LHCN-M2 (cell line): ENCODE measurements around the gene MCUB. TPM values are rescaled to one million over a fixed set of nuclear protein-coding genes. Genes with fewer than 3 reads are reported as not detected.
A peak's percentile ranks its signal among the peaks of the same experiment; 100 is the strongest.

Experiments used
- DNase-seq: peaks from one replicate; pipeline ENCODE4 v3.0.0-alpha.2; 2012; ENCODE audit warnings: low read depth
- total RNA-seq: library from RNA; depleted of rRNA; stranded (reverse); fragments of >200 nt; gene quantifications from 2 replicates; pipeline ENCODE4 v1.2.3, GENCODE V29; 2014

The MCUB gene
- total RNA-seq, 1 experiment from 2014 or later, result 104 TPM

DNA sequence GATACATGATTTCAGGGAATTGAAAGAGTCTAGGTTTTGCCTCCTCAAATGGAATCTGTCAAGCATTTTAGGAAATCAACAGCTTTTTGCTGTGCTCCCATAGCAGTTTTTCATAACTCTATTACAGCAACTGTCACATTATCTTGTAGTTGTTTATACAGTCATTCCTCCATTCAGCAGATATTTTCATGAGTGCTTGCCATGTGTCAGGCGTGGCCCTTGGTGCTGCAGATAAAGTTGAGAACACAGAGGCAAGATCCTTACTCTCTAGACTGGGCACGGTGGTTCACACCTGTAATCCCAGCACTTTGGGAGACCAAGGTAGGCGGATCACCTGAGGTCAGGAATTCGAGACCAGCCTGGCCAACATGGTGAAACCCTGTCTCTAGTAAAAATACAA, 67.3 kb downstream of the MCUB start:
- DNase-seq, result no peak

- no peak for DNase-seq
Measured at GRCh38 chr4:109629775-109630174, 69.7 kb downstream of the MCUB start.

DNA sequence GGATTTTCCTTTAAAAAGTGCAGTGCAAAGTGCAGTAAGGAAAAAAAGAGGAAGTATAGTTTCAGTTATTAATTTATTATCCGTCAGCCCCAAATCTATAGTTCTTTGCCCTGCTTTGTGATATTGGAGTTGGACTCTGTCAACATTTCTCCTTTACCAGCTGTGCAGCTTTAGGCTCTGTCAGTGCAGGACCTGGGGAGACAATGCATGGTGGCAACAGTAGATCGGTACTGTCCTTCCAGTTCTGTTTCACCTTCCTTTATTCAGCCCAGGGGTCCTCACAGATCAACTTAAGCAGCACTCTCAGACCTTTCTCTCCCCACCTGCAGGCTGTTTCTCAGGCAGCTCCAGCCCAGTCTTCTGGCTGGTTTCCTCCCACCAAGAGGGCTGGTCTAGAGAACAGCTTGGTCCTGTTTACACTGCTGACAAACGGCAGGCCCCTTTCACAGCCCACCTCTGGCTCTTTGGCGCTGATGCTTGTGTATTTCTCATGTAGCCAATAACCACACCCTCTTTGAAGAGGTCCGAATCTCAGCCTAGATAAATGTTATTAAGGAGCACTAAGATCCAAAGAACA, 71.6 kb downstream of the MCUB start:
- peak; percentile 2 for DNase-seq

DNA sequence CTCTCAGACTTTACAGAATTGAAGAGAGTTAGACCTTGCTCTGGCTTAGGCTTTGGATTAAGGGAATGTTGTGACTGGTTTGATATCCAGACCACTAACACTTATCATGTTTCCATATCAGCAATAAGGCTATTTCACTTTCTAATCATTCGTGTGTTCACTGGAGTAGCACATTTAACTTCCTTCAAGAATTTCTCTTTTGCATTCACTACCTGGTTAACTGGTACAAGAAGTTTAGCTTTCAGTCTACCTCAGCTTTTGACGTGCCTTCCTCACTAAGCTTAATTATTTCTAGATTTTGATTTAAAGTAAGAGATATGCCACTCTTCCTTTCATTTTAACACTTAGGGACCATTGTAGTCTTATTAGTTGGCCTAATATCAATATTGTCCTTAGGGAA, 80.6 kb downstream of the MCUB start:
- DNase-seq, result no peak

GRCh38 chr4:109645874-109646710, 86.0 kb downstream of the MCUB start:
- no peak for DNase-seq

- no peak for DNase-seq
Measured at GRCh38 chr4:109648266-109648996, 88.4 kb downstream of the MCUB start.

DNA sequence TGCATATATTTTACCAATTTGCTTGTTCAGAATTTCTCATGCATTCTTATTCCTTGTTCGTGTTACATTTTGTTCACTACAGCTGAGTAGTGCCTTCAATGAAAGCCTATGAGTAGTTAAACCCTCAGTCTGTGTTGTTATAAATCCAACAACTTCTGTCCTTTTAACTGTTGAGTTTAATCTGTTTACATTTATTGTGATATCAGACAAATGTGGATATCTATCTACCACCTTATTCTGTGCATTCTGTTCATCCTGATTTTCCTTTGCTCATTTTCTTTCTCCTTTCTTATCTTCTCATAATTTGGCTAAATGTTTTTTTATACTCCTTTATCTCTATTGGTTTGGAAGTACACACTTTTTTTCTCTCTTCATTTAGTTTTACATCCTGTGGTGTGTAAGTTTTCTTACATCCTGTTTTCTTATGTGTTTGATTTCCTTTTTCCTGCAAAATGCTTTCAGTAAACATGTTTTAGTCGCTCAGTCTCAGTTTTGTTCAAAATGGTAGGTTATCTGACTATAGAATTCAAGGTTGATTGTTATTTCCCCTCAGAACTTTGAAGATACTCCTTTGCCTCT, 89.0 kb downstream of the MCUB start:
- no peak for DNase-seq

DNA sequence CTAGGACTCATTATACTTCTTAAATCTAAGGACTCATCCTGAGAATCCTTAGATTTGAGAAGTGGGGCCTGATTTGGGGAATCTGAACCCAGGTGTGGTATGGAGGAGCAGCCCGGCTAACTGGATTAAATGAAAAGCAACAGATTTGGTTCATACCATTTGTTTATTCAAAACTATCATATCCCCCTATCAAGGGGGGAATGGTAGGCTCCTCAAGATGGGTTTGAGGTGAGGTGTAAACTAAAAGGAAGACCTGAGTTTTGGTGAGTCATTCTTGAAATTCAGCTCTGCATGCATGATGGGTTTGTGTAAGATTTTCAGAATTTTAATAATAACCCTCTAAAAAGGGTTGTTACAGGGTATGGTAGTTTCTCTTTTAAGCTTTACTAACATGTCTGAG, 89.8 kb downstream of the MCUB start:
- no peak for DNase-seq

- DNase-seq, result no peak
Measured at GRCh38 chr4:109655396-109655795, 95.3 kb downstream of the MCUB start.

DNA sequence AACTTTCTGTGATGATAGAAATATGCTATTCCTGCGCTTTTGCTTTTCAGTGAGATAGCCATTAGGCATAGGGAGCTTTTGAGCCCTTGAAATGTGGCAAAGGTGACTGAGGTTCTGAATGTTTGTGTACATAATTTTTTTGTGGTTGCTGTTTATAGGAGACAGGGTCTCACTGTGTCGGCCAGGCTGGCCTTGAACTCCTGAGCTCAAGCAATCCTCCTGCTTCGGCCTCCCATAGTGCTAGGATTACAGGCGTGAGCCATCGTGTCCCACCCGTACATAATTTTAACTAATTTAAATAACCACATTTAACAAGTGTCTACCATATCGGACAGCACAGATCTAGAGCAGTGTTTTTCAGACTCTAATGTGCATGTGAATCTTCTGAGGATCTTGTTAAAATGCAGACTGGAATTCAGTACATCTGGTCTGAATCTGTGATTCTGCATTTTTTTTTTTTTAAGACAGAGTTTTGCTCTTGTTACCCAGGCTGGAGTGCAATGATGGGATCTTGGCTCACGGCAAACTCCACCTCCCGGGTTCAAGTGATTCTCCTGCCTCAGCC, 97.9 kb downstream of the MCUB start:
- DNase-seq, result no peak

- peak; percentile 9 for DNase-seq
Measured at GRCh38 chr4:109658871-109659410, 98.9 kb downstream of the MCUB start.

DNA sequence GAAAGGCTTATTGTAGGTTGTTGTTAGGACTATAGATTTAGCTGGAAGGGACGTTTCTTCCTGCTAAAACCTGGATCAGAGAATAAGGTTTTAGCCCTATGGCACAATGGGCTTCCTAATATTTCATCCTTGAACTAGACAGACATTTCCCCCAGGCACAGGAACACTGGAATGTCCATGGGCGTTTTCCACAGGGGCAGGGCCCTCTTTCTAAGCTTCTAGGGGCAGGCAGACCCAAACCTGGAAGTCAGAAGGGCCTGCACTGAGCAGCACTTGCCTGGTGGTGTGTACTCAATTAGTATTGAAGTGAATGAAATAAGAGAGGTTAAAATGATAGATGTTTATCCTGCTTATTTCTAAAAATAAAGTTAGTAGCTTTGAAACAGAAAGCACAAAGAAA, 102.1 kb downstream of the MCUB start:
- no peak for DNase-seq

- no peak for DNase-seq
Measured at GRCh38 chr4:109662771-109663170, 102.7 kb downstream of the MCUB start.

- DNase-seq, result no peak
Measured at GRCh38 chr4:109665783-109666485, 105.9 kb downstream of the MCUB start.

GRCh38 chr4:109671350-109671749, 111.3 kb downstream of the MCUB start:
- peak; percentile 6 for DNase-seq

DNA sequence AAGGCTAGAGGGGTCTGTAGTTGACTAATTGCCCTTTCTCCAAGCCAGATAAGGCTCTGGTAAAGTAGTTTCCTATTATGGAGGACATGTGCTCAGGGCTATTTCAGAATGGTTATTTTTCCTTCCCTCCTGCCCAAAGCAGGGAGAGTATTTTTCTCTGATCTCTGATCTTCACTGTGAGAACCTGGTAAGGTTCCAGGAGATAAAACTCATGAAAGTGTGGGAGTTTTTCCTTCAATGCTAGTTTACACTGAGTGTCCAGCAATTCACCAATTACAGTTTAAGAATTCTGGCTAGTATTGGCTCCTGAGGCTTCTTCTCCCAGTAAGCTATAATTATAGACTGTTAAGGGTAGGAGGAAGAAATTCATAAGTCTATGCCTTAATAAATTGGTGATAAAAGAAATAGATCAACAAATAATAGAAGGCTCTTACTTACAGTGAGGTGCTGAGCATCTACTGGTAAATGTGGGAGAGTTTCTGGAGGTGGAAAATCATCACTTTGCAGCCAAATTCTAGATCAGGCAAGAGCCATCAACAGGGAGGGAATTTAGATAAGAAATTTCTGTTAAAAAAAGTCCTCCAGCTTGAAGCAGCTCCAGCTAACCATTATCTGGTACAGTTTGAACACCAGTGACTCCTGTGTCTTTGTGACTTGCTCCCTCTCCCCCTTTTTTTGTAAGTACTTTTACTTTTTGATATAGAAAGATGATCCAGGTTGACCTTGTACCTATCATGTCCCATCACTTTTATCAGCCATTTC, 112.3 kb downstream of the MCUB start:
- no peak for DNase-seq

DNA sequence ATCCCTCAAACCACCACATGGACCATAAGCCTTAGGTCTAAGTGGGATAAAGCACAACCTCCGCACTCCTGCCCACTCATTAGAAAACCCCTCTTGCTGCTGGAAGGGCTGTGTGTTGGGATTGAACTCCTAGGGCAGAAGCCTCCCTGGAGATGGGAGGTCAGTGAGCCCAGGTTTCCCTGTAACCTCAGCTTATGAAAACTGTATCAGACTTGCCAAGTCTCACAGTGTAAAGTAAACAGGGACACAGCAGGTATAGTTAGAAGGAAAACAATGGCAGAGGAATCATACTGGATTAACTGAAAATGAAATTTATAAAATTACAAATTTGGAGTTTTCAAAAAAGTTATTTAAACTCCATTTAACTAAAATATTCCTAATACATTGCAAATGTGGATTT, 113.3 kb downstream of the MCUB start:
- DNase-seq, result no peak

GRCh38 chr4:109675181-109675580, 115.1 kb downstream of the MCUB start:
- DNase-seq, result no peak

DNA sequence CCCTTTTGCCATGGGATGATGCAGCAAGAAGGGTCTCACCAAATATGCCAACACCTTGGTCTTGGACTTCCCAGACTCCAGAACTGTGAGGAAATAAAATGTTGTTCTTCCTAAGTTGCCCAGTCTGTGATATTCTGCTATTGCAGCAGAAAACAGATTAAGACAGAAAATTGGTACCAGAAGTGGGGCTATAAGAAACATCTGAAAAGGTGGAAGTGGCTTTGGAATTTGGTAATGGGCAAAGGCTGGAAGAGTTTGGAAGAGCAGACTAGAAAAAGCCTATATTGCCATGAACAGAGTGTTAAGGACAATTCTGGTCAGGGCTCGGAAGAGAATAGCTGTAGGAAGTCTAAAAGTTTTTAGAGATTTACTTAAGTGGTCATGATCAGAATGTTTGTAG, 115.8 kb downstream of the MCUB start:
- no peak for DNase-seq

- DNase-seq, result no peak
Measured at GRCh38 chr4:109676886-109677285, 116.8 kb downstream of the MCUB start.
